G401 (cell line): ENCODE data around the gene TMEM87B. TPM values are rescaled to one million over a fixed set of nuclear protein-coding genes. Genes with fewer than 3 reads are reported as not detected.

Source experiments
- DNase-seq: peaks from one replicate; pipeline ENCODE4 v3.0.0-alpha.2; 2015; ENCODE audit warnings: low spot score
- in situ Hi-C: cut with HindIII; loops from 2 replicates; pipeline ENCODE4 v1.10.0; 2016; ENCODE audit warnings: low sequenced_read_pairs, mixed read lengths
- total RNA-seq: library from RNA; depleted of rRNA; stranded (reverse); fragments of >200 nt; shearing (Covaris generic); gene quantifications from 2 replicates; pipeline ENCODE4 v1.2.3, GENCODE V29; 2014

The TMEM87B gene
- total RNA-seq, 1 experiment from 2014 or later = 13.8 TPM

DNA sequence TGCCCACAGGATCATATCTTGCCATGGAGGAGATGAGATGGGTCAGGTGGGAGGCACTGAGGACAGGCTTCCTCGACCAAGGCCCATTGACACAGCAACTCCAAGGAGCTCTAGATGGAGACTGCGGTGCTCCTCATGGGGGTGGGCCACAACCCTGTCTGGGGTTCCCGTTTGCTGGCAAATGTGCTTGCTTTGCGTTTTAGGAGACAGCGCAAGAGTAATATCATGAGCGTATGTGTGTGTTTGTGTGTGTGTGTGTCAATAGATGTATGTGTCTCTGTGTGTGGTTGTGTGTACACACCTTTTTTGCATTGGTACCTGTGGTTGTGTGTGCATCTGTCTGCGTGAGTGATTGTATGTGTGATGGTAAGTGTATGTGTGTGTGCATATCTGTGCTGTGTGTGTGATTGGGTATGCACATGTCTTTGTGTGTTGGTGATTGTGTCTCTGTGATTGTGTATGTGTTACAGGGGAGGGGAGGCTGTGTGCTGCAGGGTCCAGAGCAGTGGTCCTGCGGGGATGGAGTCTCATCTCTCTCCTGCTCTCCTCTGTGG, 87.5 kb downstream of the TMEM87B start:
- DNase-seq = no peak
- in situ Hi-C loops = no loop called here

- in situ Hi-C loops = no loop called here
Observed at GRCh38 chr2:112143150-112143549, 88.1 kb downstream of the TMEM87B start.

GRCh38 chr2:112144966-112145365, 89.9 kb downstream of the TMEM87B start:
- in situ Hi-C loops = no loop called here
- no peak for DNase-seq

More at GRCh38 chr2:112143150-112143549, 88.1 kb downstream of the TMEM87B start:
- DNase-seq = no peak

DNA sequence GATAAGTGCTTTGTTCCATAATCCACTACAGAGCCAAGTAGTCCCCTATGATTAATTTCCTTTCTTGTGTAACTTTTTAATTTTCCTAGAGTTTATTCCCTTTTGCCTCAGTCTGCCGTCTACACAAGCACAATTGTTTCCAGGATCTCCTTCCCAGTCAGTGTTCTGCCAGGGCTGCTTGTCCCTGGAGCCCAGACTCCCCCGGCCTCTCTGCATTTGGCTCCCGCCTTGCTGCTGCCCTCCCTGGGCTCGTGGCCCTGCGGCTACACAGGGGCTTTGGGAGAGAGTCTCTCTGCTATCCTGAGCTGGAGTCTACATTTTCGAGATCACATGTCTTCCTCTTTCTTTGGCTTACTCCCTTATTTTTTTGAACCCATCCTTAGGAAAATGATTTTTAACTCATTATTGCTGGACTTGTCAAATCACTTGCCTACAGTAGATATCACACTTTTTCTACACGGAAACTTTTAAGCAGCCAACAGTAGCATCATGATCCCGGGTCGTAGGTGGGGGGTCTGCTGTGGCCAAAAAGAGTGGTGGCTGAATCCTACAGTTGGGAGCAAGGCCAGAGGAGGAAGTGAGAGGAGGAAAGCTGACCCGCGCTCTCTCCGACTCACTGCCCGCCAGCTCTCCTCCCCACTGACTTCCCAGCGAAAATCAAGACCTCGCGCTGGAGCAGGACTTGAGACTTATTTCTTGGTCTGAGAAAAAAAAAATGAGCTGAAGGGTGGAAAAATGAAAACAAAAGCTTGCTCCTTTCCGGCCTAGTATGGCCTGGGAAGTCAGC, 92.5 kb downstream of the TMEM87B start:
- no peak for DNase-seq
- in situ Hi-C loops = no loop called here

GRCh38 chr2:112148477-112148876, 93.4 kb downstream of the TMEM87B start:
- in situ Hi-C loops = no loop called here
- DNase-seq = no peak

DNA sequence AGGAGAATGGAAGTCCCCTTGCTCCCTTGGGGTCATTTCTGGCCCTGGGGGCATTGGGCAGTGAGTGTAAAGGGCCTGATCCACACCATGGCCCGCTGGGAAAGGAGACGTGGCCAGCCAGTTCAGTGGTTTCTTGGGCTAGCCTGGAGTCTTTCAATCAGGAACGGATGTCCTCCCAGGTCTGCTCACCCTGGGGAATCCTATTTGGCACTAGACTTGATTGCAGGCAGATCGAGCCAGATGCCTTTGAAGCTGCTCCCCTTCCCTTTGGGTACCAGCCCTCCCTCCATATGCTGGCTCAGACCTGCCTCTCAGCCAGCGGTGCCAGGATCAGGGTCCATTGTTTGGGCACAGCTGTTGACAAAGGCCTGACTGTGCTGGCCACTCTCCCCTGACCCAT, 94.1 kb downstream of the TMEM87B start:
- in situ Hi-C loops = no loop called here
- DNase-seq = no peak

DNA sequence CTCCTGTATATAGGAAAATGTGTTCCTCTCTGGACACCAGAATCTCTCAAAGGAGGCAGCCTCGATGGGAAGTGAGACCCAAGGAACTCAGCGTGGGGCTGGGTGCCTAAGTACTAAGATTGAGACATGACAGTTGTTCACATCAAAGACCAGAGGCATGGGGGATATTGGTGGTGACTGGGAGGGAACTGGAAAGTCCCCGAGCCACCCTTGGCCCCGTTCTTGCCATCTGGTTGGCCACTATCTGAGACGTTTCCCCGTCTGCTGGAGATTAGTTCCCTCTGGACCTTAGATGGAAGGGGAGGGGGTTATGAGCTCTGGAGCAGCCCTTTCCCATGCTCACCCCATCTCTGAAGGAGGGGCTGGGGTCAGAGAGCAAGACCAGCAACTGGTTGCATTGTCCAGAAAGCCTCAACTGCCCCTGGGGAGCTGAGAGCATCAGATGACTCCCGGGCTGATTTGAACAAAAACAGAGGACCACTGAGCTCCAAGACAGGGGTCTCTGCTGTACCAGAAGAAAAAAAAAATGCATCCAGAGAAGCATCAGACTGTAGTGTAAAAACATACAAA, 94.9 kb downstream of the TMEM87B start:
- in situ Hi-C loops = no loop called here
- DNase-seq = no peak

GRCh38 chr2:112150447-112150846, 95.4 kb downstream of the TMEM87B start:
- no peak for DNase-seq
- in situ Hi-C loops = no loop called here

DNA sequence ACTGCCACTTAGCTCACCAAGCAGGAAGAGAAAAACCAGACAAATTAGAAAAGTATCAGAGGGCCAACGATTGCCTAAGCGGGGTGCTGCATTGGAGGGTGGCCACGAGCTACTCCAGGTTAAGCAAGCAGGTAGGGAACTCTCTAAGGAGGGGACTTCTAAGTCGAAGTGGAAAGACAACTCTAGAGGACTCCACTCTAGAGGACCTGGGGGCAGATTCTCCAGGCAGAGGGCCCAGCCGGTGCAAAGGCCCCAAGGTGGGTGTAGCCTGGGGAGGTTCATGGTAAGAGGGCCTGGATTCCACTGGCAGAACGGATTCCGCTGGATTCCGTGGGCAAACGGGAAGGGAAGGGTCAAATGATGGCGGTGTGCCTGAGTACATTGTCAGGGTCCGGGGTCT, 95.8 kb downstream of the TMEM87B start:
- no peak for DNase-seq
- in situ Hi-C loops = no loop called here

DNA sequence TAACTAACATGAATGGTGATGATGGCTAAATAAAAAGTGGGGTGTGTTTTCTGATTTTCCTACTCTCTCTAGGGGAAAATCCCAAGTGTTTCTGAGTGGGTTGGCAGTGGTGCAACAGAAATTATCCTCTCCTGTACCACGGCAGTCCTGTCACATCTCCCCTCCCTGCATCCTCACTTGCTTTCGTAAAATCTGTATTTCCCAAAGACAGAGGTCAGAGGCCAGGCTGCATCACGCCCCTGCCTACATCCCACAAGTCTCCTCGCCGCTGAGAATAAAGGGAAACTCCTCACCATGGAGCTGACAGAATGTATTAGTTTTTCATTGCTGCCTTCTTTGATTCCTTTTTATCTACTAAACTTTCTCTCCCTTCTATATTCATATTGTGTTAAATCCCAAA, 96.2 kb downstream of the TMEM87B start:
- no peak for DNase-seq
- in situ Hi-C loops = no loop called here

DNA sequence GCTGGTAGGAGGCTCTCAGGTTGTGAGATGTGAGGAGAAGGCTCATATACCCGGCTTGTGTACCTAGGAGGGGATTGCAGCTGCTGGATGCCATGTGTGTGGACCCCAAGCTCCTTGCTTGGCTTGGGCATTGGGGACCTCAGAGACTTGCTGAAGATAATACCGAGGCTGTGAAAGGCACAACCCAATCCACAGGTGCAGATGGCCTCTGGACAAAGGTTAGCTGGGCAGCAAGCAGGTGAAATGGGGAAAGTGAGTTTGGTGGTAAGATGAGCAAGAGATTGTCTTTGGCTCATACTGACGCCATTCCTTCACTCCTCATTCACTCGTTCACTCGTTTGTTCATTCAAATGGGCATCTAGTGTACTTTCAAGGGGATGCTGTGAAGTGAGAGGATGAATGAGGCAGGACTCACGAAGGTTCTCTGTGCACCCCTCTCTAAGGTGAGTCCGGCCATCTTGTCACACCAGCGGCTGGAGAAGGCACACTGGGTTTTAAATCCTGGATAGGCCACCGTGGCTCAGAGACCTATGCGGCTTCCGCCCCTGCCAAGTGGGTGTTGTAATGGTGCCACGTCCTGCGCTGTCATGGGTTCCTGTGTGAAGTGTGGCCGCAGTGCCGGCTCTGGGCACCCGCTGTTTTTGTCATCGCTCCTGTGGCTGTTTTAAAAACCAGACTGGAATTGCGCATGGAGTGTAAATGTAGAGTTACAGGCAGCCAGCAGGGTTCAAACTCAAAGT, 96.8 kb downstream of the TMEM87B start:
- in situ Hi-C loops = no loop called here
- DNase-seq = no peak

GRCh38 chr2:112152476-112153178, 97.6 kb downstream of the TMEM87B start:
- in situ Hi-C loops = no loop called here
- no peak for DNase-seq

- in situ Hi-C loops = no loop called here
- DNase-seq = no peak
Observed at GRCh38 chr2:112153179-112153490, 98.1 kb downstream of the TMEM87B start.

GRCh38 chr2:112153501-112153900, 98.4 kb downstream of the TMEM87B start:
- DNase-seq = no peak
- in situ Hi-C loops = no loop called here

GRCh38 chr2:112154246-112155117, 99.4 kb downstream of the TMEM87B start:
- in situ Hi-C loops = no loop called here
- DNase-seq = no peak

GRCh38 chr2:112155331-112156151, 100.5 kb downstream of the TMEM87B start:
- no peak for DNase-seq
- in situ Hi-C loops = no loop called here

DNA sequence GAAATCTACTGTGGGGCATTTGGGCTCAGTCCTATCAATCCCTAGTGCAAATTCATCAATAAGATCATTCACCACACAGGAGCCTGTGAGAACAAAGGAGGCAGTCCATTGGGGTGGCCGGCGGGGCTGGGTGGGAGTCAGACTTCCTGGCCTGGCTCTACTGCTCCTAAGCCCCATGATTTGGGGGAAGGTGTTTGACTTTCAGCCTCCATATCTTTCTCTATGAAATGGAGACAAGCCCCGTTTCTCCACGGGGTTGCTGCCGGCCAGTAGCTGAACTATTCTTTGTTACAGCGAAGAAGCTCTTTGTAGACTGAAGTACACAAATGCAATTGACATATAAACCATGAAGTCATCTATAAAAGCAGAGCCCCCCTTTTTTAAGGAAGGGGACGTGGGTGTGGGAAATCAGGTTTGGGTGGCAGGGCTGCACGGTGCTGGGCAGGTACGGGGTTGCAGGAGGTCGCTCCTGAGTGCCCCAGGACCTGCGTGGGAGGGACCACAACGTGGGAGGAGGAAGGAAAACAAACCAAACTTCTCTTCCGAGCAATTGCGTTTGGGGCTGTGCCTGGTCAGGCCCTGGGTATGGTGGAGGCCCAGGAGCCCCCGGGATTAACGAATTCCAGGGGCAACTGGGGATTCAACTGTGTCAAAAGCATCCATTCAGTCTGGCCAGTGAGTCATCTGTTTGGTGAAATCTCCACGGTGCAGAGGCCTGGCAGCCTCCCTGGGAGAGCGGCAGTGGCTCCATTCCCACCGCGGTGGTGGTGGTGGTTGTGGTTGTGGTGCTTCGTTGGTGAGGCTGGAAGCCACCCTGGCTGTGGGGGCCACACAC, 101.3 kb downstream of the TMEM87B start:
- DNase-seq = no peak
- in situ Hi-C loops = no loop called here
